SK-N-MC (cell line): ENCODE data around the gene SP4.

ENCODE experiments used
- EZH2 ChIP-seq: fragments of 200-600 bp; sonication (generic); IDR thresholded peaks from one replicate; pipeline ENCODE4 v1.6.1; 2017; ENCODE audit warnings: antibody characterized with exemption
- FOXP2 ChIP-seq: optimal IDR thresholded peaks from 2 replicates; pipeline ENCODE3; 2011; ENCODE audit warnings: mild to moderate bottlenecking, moderate library complexity; ENCODE audit not compliant: insufficient read depth; ENCODE audit errors: extremely low read length, control extremely low read depth
- POLR2AphosphoS5 ChIP-seq: IDR thresholded peaks from 2 replicates; pipeline ENCODE4 v1.6.1; 2012; ENCODE audit warnings: mild to moderate bottlenecking, low read depth, low read length, borderline replicate concordance

GRCh38 chr7:21412957-21413356 lies 14.9 kb upstream of the SP4 start:
- TF ChIP-seq EZH2 = no peak
- no peak for TF ChIP-seq POLR2AphosphoS5
- TF ChIP-seq FOXP2 = no peak
